DMS114 treated with DMSO at 0.1 percent for 48 hours (cell line): ENCODE data around the gene REEP5.
"Not testable (repeated sequence)": the region's sequence is repeated elsewhere in the genome, so short reads cannot be mapped to it uniquely, and the experiment has no call there.

Experiments used
- DNase-seq: peaks from one replicate; lab custom pipeline; 2025; ENCODE audit not compliant: unreplicated experiment; lab: John Stamatoyannopoulos, UW

REEP5 gene

GRCh38 chr5:112892776-112893175 lies 29.3 kb downstream of the REEP5 start:
- no peak for DNase-seq

GRCh38 chr5:112892066-112892465 lies 30.0 kb downstream of the REEP5 start:
- not testable (repeated sequence) for DNase-seq

GRCh38 chr5:112886975-112887374 lies 35.1 kb downstream of the REEP5 start:
- DNase-seq = no peak

GRCh38 chr5:112885001-112885400 lies 37.0 kb downstream of the REEP5 start:
- DNase-seq = no peak

GRCh38 chr5:112883192-112883591 lies 38.8 kb downstream of the REEP5 start:
- DNase-seq = no peak

- no peak for DNase-seq
Observed at GRCh38 chr5:112880219-112880964, 41.6 kb downstream of the REEP5 start.

GRCh38 chr5:112878760-112879159 lies 43.3 kb downstream of the REEP5 start:
- no peak for DNase-seq

- DNase-seq = no peak
Observed at GRCh38 chr5:112878101-112878500, 43.9 kb downstream of the REEP5 start.

GRCh38 chr5:112876362-112876761 lies 45.7 kb downstream of the REEP5 start:
- DNase-seq = no peak

GRCh38 chr5:112870966-112871365 lies 51.1 kb downstream of the REEP5 start:
- no peak for DNase-seq

- no peak for DNase-seq
Observed at GRCh38 chr5:112869948-112870347, 52.1 kb downstream of the REEP5 start.

GRCh38 chr5:112867411-112867810 lies 54.6 kb downstream of the REEP5 start:
- DNase-seq = no peak

GRCh38 chr5:112866739-112867138 lies 55.3 kb downstream of the REEP5 start:
- DNase-seq = no peak

- DNase-seq = no peak
Observed at GRCh38 chr5:112865128-112865527, 56.9 kb downstream of the REEP5 start.

GRCh38 chr5:112863549-112863948 lies 58.5 kb downstream of the REEP5 start:
- no peak for DNase-seq

GRCh38 chr5:112862085-112862484 lies 59.9 kb downstream of the REEP5 start:
- DNase-seq = no peak

- no peak for DNase-seq
Observed at GRCh38 chr5:112861638-112861985, 60.4 kb downstream of the REEP5 start.

GRCh38 chr5:112860929-112861637 lies 60.9 kb downstream of the REEP5 start, which contains the start of gene SRP19:
Gene SRP19 (plus strand): TSS chr5:112861287. CDS start chr5:112861377, 90 bp downstream.
- DNase-seq = peak; percentile 96

- DNase-seq = not testable (repeated sequence)
Observed at GRCh38 chr5:112860571-112860928, 61.5 kb downstream of the REEP5 start.

GRCh38 chr5:112857866-112858265 lies 64.2 kb downstream of the REEP5 start:
- no peak for DNase-seq

GRCh38 chr5:112854651-112855050 lies 67.4 kb downstream of the REEP5 start:
- no peak for DNase-seq

GRCh38 chr5:112849912-112850311 lies 72.1 kb downstream of the REEP5 start:
- DNase-seq = no peak
